ENCODE measurements around the gene COL26A1. TPM values are rescaled to one million over a fixed set of nuclear protein-coding genes. Genes with fewer than 3 reads are reported as not detected.

Gene COL26A1
- polyA plus RNA-seq, 2 donors, result not detected

- Histone ChIP-seq H3K4me3 (ENCODE audit: low read depth in 1 of 2, low read length in 2 of 2) (no peak overlapping the region), H3K9me3 (ENCODE audit: control insufficient read depth in 2 of 2, insufficient read depth in 1 of 2, low read depth in 1 of 2, low read length in 1 of 2) (peaks cover 0 to 2% of the 10 kb centered on the region in 2 donors), H3K36me3 (ENCODE audit: control insufficient read depth in 2 of 2, insufficient read depth in 2 of 2, low read length in 1 of 2) (no peaks in the 10 kb centered on the region), H3K27ac (ENCODE audit: low read depth in 2 of 2, low read length in 1 of 2) (no peak overlapping the region), H3K27me3 (ENCODE audit: control insufficient read depth in 1 of 2, insufficient read depth in 2 of 2, low read length in 2 of 2) (no peaks in the 10 kb centered on the region), H3K4me1 (ENCODE audit: control insufficient read depth in 2 of 2, insufficient read depth in 2 of 2, low read length in 1 of 2) (no peaks in the 10 kb centered on the region)
- WGBS, 2 donors, result 72% methylated on average over 8 of the region's 8 CpGs
Observed at GRCh38 chr7:101534015-101534803, 171.5 kb downstream of the COL26A1 start.

DNA sequence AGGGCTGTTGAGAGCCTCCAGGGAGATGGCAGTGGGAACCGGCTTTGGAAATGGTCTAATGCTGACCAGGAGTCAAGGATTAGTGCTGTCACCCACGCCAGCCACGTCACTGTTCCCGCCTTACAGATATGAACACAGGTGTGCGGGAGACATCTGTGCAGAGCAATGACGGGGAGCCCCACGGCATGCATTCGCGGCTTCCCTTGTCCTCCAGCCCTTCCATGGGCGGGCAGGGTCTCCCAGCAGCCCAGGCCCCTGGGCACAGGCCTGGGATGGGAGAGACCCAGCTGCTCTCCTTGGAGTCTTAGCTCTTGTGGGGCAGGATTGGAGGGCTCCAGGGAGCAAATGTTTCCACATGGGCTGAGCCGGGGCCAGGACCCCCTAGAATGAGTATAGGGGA is 172.2 kb downstream of the COL26A1 start:
- H3K9me3 ChIP-seq (ENCODE audit: control insufficient read depth in 2 of 2, insufficient read depth in 1 of 2, low read depth in 1 of 2, low read length in 1 of 2), result peaks cover 0 to 2% of the 10 kb centered on the region in 2 donors
- no peak overlapping the region for H3K4me3 ChIP-seq (ENCODE audit: low read depth in 1 of 2, low read length in 2 of 2)
- H3K36me3 ChIP-seq (ENCODE audit: control insufficient read depth in 2 of 2, insufficient read depth in 2 of 2, low read length in 1 of 2), result no peaks in the 10 kb centered on the region
- H3K27ac ChIP-seq (ENCODE audit: low read depth in 2 of 2, low read length in 1 of 2), result no peak overlapping the region
- no peaks in the 10 kb centered on the region for H3K27me3 ChIP-seq (ENCODE audit: control insufficient read depth in 1 of 2, insufficient read depth in 2 of 2, low read length in 2 of 2)
- 79 to 86% methylated on average over 11 of the region's 11 CpGs for WGBS, 2 donors
- H3K4me1 ChIP-seq (ENCODE audit: control insufficient read depth in 2 of 2, insufficient read depth in 2 of 2, low read length in 1 of 2), result no peaks in the 10 kb centered on the region

GRCh38 chr7:101535351-101535751 is 172.7 kb downstream of the COL26A1 start:
- Histone ChIP-seq H3K36me3 (ENCODE audit: control insufficient read depth in 2 of 2, insufficient read depth in 2 of 2, low read length in 1 of 2) (no peaks in the 10 kb centered on the region), H3K9me3 (ENCODE audit: control insufficient read depth in 2 of 2, insufficient read depth in 1 of 2, low read depth in 1 of 2, low read length in 1 of 2) (peaks cover 0 to 2% of the 10 kb centered on the region in 2 donors), H3K27ac (ENCODE audit: low read depth in 2 of 2, low read length in 1 of 2) (no peak overlapping the region), H3K4me3 (ENCODE audit: low read depth in 1 of 2, low read length in 2 of 2) (no peak overlapping the region), H3K27me3 (ENCODE audit: control insufficient read depth in 1 of 2, insufficient read depth in 2 of 2, low read length in 2 of 2) (no peaks in the 10 kb centered on the region), H3K4me1 (ENCODE audit: control insufficient read depth in 2 of 2, insufficient read depth in 2 of 2, low read length in 1 of 2) (no peaks in the 10 kb centered on the region)
- 37 to 40% methylated on average over 7 of the region's 7 CpGs for WGBS, 2 donors

DNA sequence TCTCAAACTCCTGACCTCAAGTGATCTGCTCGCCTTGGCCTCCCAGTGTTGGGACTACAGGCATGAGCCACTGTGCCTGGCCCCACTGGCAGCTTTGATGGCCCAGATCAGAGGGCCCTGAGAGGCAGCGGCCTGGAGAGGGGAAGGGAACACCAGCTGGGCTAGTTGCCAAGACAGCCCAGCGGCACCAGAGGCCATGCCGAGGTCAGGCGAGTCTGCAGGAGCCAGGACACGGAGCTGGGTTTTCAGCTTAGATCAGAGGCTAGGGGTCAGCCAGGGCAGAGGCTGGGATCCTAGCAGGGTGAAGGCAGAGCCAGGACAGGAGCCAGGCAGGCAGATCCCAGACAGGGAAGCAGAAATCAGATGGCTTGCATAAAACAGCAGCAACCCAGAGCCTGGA is 173.6 kb downstream of the COL26A1 start:
- no peak overlapping the region for H3K4me3 ChIP-seq (ENCODE audit: low read depth in 1 of 2, low read length in 2 of 2)
- no peak overlapping the region for H3K27ac ChIP-seq (ENCODE audit: low read depth in 2 of 2, low read length in 1 of 2)
- H3K27me3 ChIP-seq (ENCODE audit: control insufficient read depth in 1 of 2, insufficient read depth in 2 of 2, low read length in 2 of 2), result no peaks in the 10 kb centered on the region
- H3K9me3 ChIP-seq (ENCODE audit: control insufficient read depth in 2 of 2, insufficient read depth in 1 of 2, low read depth in 1 of 2, low read length in 1 of 2), result peaks cover 0 to 2% of the 10 kb centered on the region in 2 donors
- H3K36me3 ChIP-seq (ENCODE audit: control insufficient read depth in 2 of 2, insufficient read depth in 2 of 2, low read length in 1 of 2), result no peaks in the 10 kb centered on the region
- no peaks in the 10 kb centered on the region for H3K4me1 ChIP-seq (ENCODE audit: control insufficient read depth in 2 of 2, insufficient read depth in 2 of 2, low read length in 1 of 2)
- WGBS, 2 donors, result 61 to 62% methylated on average over 6 of the region's 6 CpGs

DNA sequence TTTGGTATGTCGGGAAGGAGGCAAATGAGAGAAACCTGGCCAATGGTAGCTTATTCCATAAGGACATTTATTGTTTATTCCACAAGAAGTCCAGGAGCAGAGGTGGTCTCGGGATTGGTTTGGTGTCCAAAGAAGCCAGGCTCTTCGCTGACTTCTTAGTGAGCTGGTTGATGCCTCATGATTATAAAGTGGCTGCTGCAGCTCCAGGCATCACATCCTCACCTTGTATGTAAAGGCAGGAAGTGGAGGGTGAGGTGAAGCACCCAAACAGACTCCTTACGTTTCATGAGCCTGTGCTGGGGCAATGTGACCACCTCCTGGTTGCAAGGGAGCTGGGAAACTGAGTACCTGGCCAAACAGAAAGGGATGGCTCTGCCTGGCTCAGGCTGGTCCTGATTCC is 174.0 kb downstream of the COL26A1 start:
- Histone ChIP-seq H3K4me1 (ENCODE audit: control insufficient read depth in 2 of 2, insufficient read depth in 2 of 2, low read length in 1 of 2) (no peaks in the 10 kb centered on the region), H3K36me3 (ENCODE audit: control insufficient read depth in 2 of 2, insufficient read depth in 2 of 2, low read length in 1 of 2) (no peaks in the 10 kb centered on the region), H3K27ac (ENCODE audit: low read depth in 2 of 2, low read length in 1 of 2) (no peak overlapping the region), H3K9me3 (ENCODE audit: control insufficient read depth in 2 of 2, insufficient read depth in 1 of 2, low read depth in 1 of 2, low read length in 1 of 2) (peaks cover 0 to 2% of the 10 kb centered on the region in 2 donors), H3K27me3 (ENCODE audit: control insufficient read depth in 1 of 2, insufficient read depth in 2 of 2, low read length in 2 of 2) (no peaks in the 10 kb centered on the region), H3K4me3 (ENCODE audit: low read depth in 1 of 2, low read length in 2 of 2) (no peak overlapping the region)
- 90 to 94% methylated on average over 4 of the region's 4 CpGs for WGBS, 2 donors

- Histone ChIP-seq H3K4me1 (ENCODE audit: control insufficient read depth in 2 of 2, insufficient read depth in 2 of 2, low read length in 1 of 2) (no peaks in the 10 kb centered on the region), H3K27me3 (ENCODE audit: control insufficient read depth in 1 of 2, insufficient read depth in 2 of 2, low read length in 2 of 2) (no peaks in the 10 kb centered on the region), H3K27ac (ENCODE audit: low read depth in 2 of 2, low read length in 1 of 2) (no peak overlapping the region), H3K9me3 (ENCODE audit: control insufficient read depth in 2 of 2, insufficient read depth in 1 of 2, low read depth in 1 of 2, low read length in 1 of 2) (peaks cover 0 to 2% of the 10 kb centered on the region in 2 donors), H3K4me3 (ENCODE audit: low read depth in 1 of 2, low read length in 2 of 2) (no peak overlapping the region), H3K36me3 (ENCODE audit: control insufficient read depth in 2 of 2, insufficient read depth in 2 of 2, low read length in 1 of 2) (no peaks in the 10 kb centered on the region)
- 43 to 56% methylated on average over 8 of the region's 8 CpGs for WGBS, 2 donors
Observed at GRCh38 chr7:101537205-101537604, 174.5 kb downstream of the COL26A1 start.

DNA sequence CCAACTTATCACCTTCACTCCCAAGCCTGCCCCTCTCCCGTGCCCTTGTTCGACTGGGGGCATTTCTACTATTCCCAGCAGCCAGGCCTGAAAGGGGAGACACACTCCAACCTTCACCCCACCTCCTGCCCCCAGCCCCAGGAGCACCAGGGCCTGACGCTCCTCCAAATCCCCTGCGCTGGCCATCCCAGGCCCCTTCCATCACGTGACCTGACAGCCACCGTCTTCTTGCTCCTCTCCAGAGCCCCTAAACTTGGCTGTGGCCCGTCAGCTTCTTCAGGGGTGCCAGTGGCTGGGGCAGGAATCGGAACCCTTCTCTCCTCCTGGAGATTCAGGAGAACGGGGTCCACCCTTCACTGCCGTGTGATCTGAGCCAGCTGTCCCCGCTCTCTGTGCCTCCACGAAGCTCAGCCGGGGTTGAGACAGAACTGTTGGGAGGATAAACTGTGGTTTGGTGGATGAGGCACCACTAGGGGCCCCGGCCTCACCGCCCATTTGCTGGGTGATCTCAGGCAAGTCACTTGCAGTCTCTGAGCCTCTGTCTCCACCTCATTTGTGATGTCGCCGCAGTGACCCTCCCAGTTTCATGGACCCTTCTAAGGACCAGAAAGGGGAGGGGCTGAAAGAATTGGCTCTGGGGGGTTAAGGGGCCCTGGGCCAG is 175.4 kb downstream of the COL26A1 start:
- H3K4me1 ChIP-seq (ENCODE audit: control insufficient read depth in 2 of 2, insufficient read depth in 2 of 2, low read length in 1 of 2), result no peaks in the 10 kb centered on the region
- H3K27ac ChIP-seq (ENCODE audit: low read depth in 2 of 2, low read length in 1 of 2), result no peak overlapping the region
- H3K27me3 ChIP-seq (ENCODE audit: control insufficient read depth in 1 of 2, insufficient read depth in 2 of 2, low read length in 2 of 2), result no peaks in the 10 kb centered on the region
- WGBS, 2 donors, result 77 to 85% methylated on average over 17 of the region's 17 CpGs
- H3K36me3 ChIP-seq (ENCODE audit: control insufficient read depth in 2 of 2, insufficient read depth in 2 of 2, low read length in 1 of 2), result no peaks in the 10 kb centered on the region
- H3K4me3 ChIP-seq (ENCODE audit: low read depth in 1 of 2, low read length in 2 of 2), result no peak overlapping the region
- peaks cover 0 to 2% of the 10 kb centered on the region in 2 donors for H3K9me3 ChIP-seq (ENCODE audit: control insufficient read depth in 2 of 2, insufficient read depth in 1 of 2, low read depth in 1 of 2, low read length in 1 of 2)

DNA sequence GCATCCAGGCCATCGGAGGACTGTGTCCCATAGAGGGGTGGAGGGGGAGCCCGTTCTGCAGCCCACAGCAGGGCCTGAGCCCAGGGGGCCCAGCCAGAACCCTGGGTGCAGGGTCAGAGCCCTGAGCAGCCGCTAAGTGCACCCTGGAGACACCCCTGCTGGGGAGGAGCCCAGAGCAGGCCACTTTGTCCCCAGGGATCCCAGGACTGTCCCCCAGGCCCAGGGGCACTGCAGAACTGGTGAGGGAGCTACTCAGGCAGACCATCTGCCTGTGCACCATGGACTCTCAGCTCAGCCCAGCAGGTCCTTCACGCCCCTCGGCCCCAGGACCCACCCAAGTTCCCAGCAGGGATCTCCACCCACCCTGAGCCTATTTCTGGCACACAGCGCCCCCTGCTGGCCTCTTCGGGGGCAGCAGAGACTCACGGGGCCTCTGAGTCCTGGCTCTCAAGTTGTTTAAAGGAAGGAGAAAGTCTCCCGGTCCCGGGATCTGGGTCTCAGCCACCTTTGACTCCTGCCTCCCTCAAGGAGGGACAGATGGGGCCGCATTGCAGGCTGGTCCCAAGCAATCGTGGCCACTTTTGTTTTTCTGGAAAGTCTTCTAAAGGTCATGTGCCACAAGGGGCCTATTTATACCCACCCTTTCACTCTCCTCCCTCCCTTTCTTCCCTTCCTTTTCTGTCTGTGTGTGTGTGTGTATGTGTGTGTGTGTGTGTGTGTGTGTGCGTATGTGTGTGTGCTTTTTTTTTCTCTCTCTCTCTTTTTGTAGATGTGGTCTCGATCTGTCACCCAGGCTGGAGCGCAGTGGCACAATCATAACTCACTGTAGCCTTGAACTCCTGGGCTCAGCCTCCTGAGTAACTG is 176.2 kb downstream of the COL26A1 start:
- H3K4me1 ChIP-seq (ENCODE audit: control insufficient read depth in 2 of 2, insufficient read depth in 2 of 2, low read length in 1 of 2), result no peaks in the 10 kb centered on the region
- WGBS, 2 donors, result 23 to 25% methylated on average over 14 to 15 of the region's 15 CpGs
- no peak overlapping the region for H3K27ac ChIP-seq (ENCODE audit: low read depth in 2 of 2, low read length in 1 of 2)
- H3K4me3 ChIP-seq (ENCODE audit: low read depth in 1 of 2, low read length in 2 of 2), result no peak overlapping the region
- H3K27me3 ChIP-seq (ENCODE audit: control insufficient read depth in 1 of 2, insufficient read depth in 2 of 2, low read length in 2 of 2), result no peaks in the 10 kb centered on the region
- no peaks in the 10 kb centered on the region for H3K36me3 ChIP-seq (ENCODE audit: control insufficient read depth in 2 of 2, insufficient read depth in 2 of 2, low read length in 1 of 2)
- H3K9me3 ChIP-seq (ENCODE audit: control insufficient read depth in 2 of 2, insufficient read depth in 1 of 2, low read depth in 1 of 2, low read length in 1 of 2), result peaks cover 0 to 2% of the 10 kb centered on the region in 2 donors

DNA sequence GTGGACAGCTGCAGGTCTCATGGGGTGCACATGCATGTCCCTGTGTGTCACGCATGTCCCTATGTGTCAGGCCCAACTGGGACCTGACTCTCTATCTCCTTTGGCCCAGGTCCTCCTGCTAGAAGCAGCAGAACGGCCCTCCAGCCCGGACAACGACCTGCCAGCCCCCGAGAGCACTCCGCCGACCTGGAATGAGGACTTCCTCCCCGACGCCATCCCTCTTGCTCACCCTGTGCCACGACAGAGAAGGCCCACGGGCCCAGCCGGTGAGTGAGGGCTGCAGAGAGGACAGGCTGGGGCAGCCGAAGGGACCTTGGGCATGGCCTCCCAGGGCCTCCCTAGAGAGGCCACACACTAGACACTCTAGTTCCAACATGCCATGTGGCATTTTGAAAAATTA is 177.1 kb downstream of the COL26A1 start:
- 81 to 82% methylated on average over 13 of the region's 13 CpGs for WGBS, 2 donors
- peaks cover 0 to 2% of the 10 kb centered on the region in 2 donors for H3K9me3 ChIP-seq (ENCODE audit: control insufficient read depth in 2 of 2, insufficient read depth in 1 of 2, low read depth in 1 of 2, low read length in 1 of 2)
- no peak overlapping the region for H3K4me3 ChIP-seq (ENCODE audit: low read depth in 1 of 2, low read length in 2 of 2)
- H3K27me3 ChIP-seq (ENCODE audit: control insufficient read depth in 1 of 2, insufficient read depth in 2 of 2, low read length in 2 of 2), result no peaks in the 10 kb centered on the region
- no peaks in the 10 kb centered on the region for H3K4me1 ChIP-seq (ENCODE audit: control insufficient read depth in 2 of 2, insufficient read depth in 2 of 2, low read length in 1 of 2)
- no peak overlapping the region for H3K27ac ChIP-seq (ENCODE audit: low read depth in 2 of 2, low read length in 1 of 2)
- no peaks in the 10 kb centered on the region for H3K36me3 ChIP-seq (ENCODE audit: control insufficient read depth in 2 of 2, insufficient read depth in 2 of 2, low read length in 1 of 2)

All from esophagus (tissue), 2 donors.